PC-9 (cell line): ENCODE measurements around the gene OXA1L. TPM values are rescaled to one million over a fixed set of nuclear protein-coding genes. Genes with fewer than 3 reads are reported as not detected.

ENCODE experiments used
- BruUV-seq: library from RNA; stranded (reverse); fragments of 400-500 nt; replicated peaks from 2 replicates; lab custom pipeline; 2021; lab: Mats Ljungman, UMichigan
- CTCF ChIA-PET: fragments of 300-600 bp; sonication (Branson Sonifier 250); formaldehyde crosslinking; loops from one replicate; lab custom pipeline; 2022; ENCODE audit warnings: antibody characterized with exemption; lab: Charles Lee
- POLR2A ChIA-PET: fragments of 300-600 bp; sonication (Branson Sonifier 250); formaldehyde crosslinking; loops from one replicate; lab custom pipeline; 2022; ENCODE audit warnings: antibody characterized with exemption; ENCODE audit not compliant: unreplicated experiment; lab: Charles Lee
- DNase-seq, 2 experiments: peaks; one replicate each; pipeline versions ENCODE4 v3.0.0 to v3.0.0-alpha.2; 2015 to 2022; ENCODE audit warnings: mixed read lengths in 1 of 2
- H2AFZ ChIP-seq: fragments of 200-600 bp; sonication (generic); 2 replicates; pipeline ENCODE4 v1.8.1; 2017; ENCODE audit warnings: antibody characterized with exemption
- H3F3A ChIP-seq: fragments of 200-600 bp; sonication (generic); 2 replicates; pipeline ENCODE4 v1.8.1; 2017; ENCODE audit warnings: antibody characterized with exemption, mild to moderate bottlenecking, low read depth; ENCODE audit not compliant: insufficient read depth
- H3K27ac ChIP-seq: fragments of 200-600 bp; sonication (generic); 2 replicates; pipeline ENCODE4 v1.6.1; 2016; ENCODE audit warnings: mixed run types
- H3K27me3 ChIP-seq: fragments of 200-600 bp; sonication (generic); 2 replicates; pipeline ENCODE4 v1.6.1; 2016; ENCODE audit warnings: low read depth, mixed run types; ENCODE audit not compliant: insufficient read depth
- H3K36me3 ChIP-seq: fragments of 200-600 bp; sonication (generic); 2 replicates; pipeline ENCODE4 v1.6.1; 2016; ENCODE audit warnings: low read depth, mixed run types
- H3K4me1 ChIP-seq: fragments of 200-600 bp; sonication (generic); replicated peaks from 2 replicates; pipeline ENCODE4 v1.6.1; 2016; ENCODE audit warnings: mixed run types; ENCODE audit not compliant: insufficient read depth
- H3K4me2 ChIP-seq: fragments of 200-600 bp; sonication (generic); 2 replicates; pipeline ENCODE4 v1.6.1; 2017; ENCODE audit warnings: mixed run types
- H3K4me3 ChIP-seq: fragments of 200-600 bp; sonication (generic); 2 replicates; pipeline ENCODE4 v1.6.1; 2016; ENCODE audit warnings: mixed run types
- H3K79me2 ChIP-seq: fragments of 200-600 bp; sonication (generic); 2 replicates; pipeline ENCODE4 v1.6.1; 2017; ENCODE audit warnings: low read depth, mixed run types
- H3K9me2 ChIP-seq: fragments of 200-600 bp; sonication (generic); 2 replicates; pipeline ENCODE4 v1.8.1; 2017; ENCODE audit warnings: mild to moderate bottlenecking; ENCODE audit not compliant: insufficient read depth
- H3K9me3 ChIP-seq: fragments of 200-600 bp; sonication (generic); 2 replicates; pipeline ENCODE4 v1.8.1; 2016; ENCODE audit warnings: low read depth; ENCODE audit not compliant: insufficient read depth
- H4K20me1 ChIP-seq: fragments of 200-600 bp; sonication (generic); 2 replicates; pipeline ENCODE4 v1.8.1; 2017; ENCODE audit not compliant: insufficient read depth
- EZH2 ChIP-seq: fragments of 200-600 bp; sonication (generic); IDR thresholded peaks from 2 replicates; pipeline ENCODE4 v1.8.0; 2017; ENCODE audit warnings: antibody characterized with exemption, low read depth
- intact Hi-C: fragments of 100-400 bp; cut with micrococcal nuclease; formaldehyde crosslinking; loops from one replicate; pipeline ENCODE4 v1.10.0; 2022; ENCODE audit not compliant: unreplicated experiment
- total RNA-seq: library from RNA; stranded (reverse); gene quantifications from 2 replicates; pipeline ENCODE4 v1.2.3, GENCODE V29; 2021
- TF ChIP-seq, protein P1 (sequence below): fragments of 200-600 bp; sonication (generic); conservative IDR thresholded peaks from 2 replicates; pipeline ENCODE4 v1.6.1; 2017; ENCODE audit warnings: mixed run types, antibody characterized with exemption, mild to moderate bottlenecking, moderate library complexity

OXA1L gene
- total RNA-seq, 1 experiment from 2014 or later = 70.9 TPM

DNA sequence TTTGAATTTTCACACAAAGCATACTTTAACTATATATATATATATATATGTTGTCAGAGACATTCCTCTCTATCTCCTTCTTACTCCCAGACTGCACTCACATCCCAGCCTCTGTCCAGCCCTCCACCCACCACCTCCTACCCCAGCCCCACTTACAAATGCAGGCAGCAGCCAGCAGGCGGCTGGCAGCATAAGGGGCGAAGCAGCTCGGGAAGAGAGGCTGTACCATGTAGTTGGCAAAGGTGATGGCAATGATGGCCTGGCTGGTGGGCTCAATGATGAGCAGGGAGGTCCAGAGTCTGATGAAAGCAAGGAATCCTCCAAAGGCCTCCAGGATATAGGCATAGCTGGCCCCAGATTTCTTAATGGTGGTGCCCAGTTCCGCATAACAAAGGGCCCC is 46.3 kb downstream of the OXA1L start:
- Histone ChIP-seq H3K27me3 (no peaks in the 10 kb centered on the region), H3K9me3 (no peaks in the 10 kb centered on the region), H3K9me2 (no peaks in the 10 kb centered on the region), H3K4me3 (no peak overlapping the region), H3K4me2 (no peak overlapping the region), H4K20me1 (no peaks in the 10 kb centered on the region), H3K4me1 (peaks cover 14% of the 10 kb centered on the region), H3F3A (0 out of 2 replicates have a peak, but pooled peaks cover under 1% of the 10 kb centered on the region), H3K27ac (no peak overlapping the region), H3K36me3 (no peaks in the 10 kb centered on the region), H2AFZ (no peak overlapping the region), H3K79me2 (no peaks in the 10 kb centered on the region)
- TF ChIP-seq EZH2 = no peak
- no TSS peak for BruUV-seq
- ChIA-PET CTCF (no interaction called here), POLR2A (interaction anchor here (0.6 to 0.7 kb wide), 3 partner anchors 19 to 214 kb away, joined by 3 to 9 read pairs (median 6); no protein-coding TSS in a partner anchor)
- no peak for DNase-seq
- intact Hi-C loops = no loop called here

DNA sequence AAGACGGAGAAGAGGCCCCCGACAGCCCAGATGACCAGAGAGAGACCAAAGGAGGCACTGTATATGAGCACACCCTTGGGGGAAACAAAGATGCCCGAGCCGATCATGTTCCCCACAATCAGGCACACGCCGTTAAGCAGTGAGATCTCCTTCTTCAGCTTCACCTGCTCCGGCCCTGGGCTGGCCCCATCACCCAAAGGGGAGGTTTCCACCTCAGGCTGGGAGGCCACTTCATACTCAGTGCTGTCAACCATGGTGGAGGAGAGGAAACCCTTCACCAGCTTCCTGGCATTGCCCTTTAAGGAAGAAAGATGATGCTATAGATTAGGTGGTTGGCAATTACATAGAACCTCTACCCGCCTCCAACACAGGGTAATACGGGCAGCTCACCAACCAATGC is 46.7 kb downstream of the OXA1L start:
- no peaks in the 10 kb centered on the region for H3K79me2 ChIP-seq
- TF ChIP-seq, protein P1, sequence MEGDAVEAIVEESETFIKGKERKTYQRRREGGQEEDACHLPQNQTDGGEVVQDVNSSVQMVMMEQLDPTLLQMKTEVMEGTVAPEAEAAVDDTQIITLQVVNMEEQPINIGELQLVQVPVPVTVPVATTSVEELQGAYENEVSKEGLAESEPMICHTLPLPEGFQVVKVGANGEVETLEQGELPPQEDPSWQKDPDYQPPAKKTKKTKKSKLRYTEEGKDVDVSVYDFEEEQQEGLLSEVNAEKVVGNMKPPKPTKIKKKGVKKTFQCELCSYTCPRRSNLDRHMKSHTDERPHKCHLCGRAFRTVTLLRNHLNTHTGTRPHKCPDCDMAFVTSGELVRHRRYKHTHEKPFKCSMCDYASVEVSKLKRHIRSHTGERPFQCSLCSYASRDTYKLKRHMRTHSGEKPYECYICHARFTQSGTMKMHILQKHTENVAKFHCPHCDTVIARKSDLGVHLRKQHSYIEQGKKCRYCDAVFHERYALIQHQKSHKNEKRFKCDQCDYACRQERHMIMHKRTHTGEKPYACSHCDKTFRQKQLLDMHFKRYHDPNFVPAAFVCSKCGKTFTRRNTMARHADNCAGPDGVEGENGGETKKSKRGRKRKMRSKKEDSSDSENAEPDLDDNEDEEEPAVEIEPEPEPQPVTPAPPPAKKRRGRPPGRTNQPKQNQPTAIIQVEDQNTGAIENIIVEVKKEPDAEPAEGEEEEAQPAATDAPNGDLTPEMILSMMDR = no peak
- TF ChIP-seq EZH2 = no peak
- intact Hi-C loops = no loop called here
- H3K9me2 ChIP-seq = no peaks in the 10 kb centered on the region
- no peaks in the 10 kb centered on the region for H3K9me3 ChIP-seq
- H2AFZ ChIP-seq = no peak overlapping the region
- H3K27me3 ChIP-seq = no peaks in the 10 kb centered on the region
- peaks cover 10% of the 10 kb centered on the region for H3K4me1 ChIP-seq
- H3F3A ChIP-seq = no peaks in the 10 kb centered on the region
- ChIA-PET CTCF (no interaction called here), POLR2A (interaction anchor here (0.6 to 0.7 kb wide), 3 partner anchors 19 to 214 kb away, joined by 3 to 9 read pairs (median 6); no protein-coding TSS in a partner anchor)
- no peak overlapping the region for H3K4me2 ChIP-seq
- no TSS peak for BruUV-seq
- H3K27ac ChIP-seq = no peak overlapping the region
- H3K36me3 ChIP-seq = no peaks in the 10 kb centered on the region
- DNase-seq = no peak
- H3K4me3 ChIP-seq = no peak overlapping the region
- no peaks in the 10 kb centered on the region for H4K20me1 ChIP-seq

DNA sequence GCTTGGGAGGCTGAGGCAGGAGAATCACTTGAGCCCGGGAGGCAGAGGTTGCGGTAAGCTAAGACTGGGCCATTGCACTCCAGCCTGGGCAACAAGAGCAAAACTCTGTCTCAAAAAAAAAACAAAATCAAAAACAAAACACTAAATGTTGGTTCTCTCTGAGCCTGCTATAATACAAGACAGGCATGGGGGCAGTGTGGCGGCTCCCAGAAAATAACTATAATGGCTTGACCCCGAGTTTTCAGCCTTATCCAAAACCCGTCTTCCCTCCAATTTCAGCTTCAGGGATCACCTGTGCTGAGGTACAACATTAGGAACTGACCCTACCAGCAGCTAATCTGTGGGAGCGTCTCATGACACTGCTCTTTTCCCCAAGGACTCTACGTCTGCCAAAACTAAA is 47.9 kb downstream of the OXA1L start:
- Histone ChIP-seq H4K20me1 (no peaks in the 10 kb centered on the region), H3K27ac (no peak overlapping the region), H3K27me3 (no peaks in the 10 kb centered on the region), H3K9me3 (no peaks in the 10 kb centered on the region), H3K36me3 (no peaks in the 10 kb centered on the region), H2AFZ (no peak overlapping the region), H3K4me1 (peaks cover 12% of the 10 kb centered on the region), H3K79me2 (no peaks in the 10 kb centered on the region), H3K4me2 (no peak overlapping the region), H3K9me2 (no peaks in the 10 kb centered on the region), H3K4me3 (no peak overlapping the region), H3F3A (peaks cover 8% of the 10 kb centered on the region; the same call in 1 of the 2 replicates)
- CTCF ChIA-PET = interaction anchor here (0.6 kb wide), 1 partner anchor 9 kb away, joined by 7 read pairs; no protein-coding TSS in a partner anchor
- intact Hi-C loops = no loop called here
- POLR2A ChIA-PET = no interaction called here
- TF ChIP-seq EZH2 = no peak
- TF ChIP-seq, protein P1 = no peak
- no peak for DNase-seq
- no TSS peak for BruUV-seq
